ENCODE measurements around the gene ASXL1.

ASXL1 gene

GRCh38 chr20:32449890-32450401 is 91.8 kb downstream of the ASXL1 start:
- DNase-seq (ENCODE audit: low read depth) = no peak
- TF ChIP-seq CTCF (IDR thresholded peaks at IDR 0.05; ENCODE audit: low read depth, low read length, missing control alignments) = no peak
- no peak overlapping the region for H3K4me3 ChIP-seq (ENCODE audit: low read depth, low read length)

GRCh38 chr20:32450484-32451061 is 92.4 kb downstream of the ASXL1 start:
- no peak overlapping the region for H3K4me3 ChIP-seq (ENCODE audit: low read depth, low read length)
- TF ChIP-seq CTCF (IDR thresholded peaks at IDR 0.05; ENCODE audit: low read depth, low read length, missing control alignments) = no peak
- DNase-seq (ENCODE audit: low read depth) = no peak

GRCh38 chr20:32451340-32451681 is 93.2 kb downstream of the ASXL1 start:
- no peak for TF ChIP-seq CTCF (IDR thresholded peaks at IDR 0.05; ENCODE audit: low read depth, low read length, missing control alignments)
- H3K4me3 ChIP-seq (ENCODE audit: low read depth, low read length) = no peak overlapping the region
- DNase-seq (ENCODE audit: low read depth) = no peak

- no peak overlapping the region for H3K4me3 ChIP-seq (ENCODE audit: low read depth, low read length)
- no peak for DNase-seq (ENCODE audit: low read depth)
- no peak for TF ChIP-seq CTCF (IDR thresholded peaks at IDR 0.05; ENCODE audit: low read depth, low read length, missing control alignments)
Measured at GRCh38 chr20:32451682-32452461, 93.7 kb downstream of the ASXL1 start.

GRCh38 chr20:32452776-32453466 is 94.8 kb downstream of the ASXL1 start:
- DNase-seq (ENCODE audit: low read depth) = no peak
- H3K4me3 ChIP-seq (ENCODE audit: low read depth, low read length) = no peak overlapping the region
- TF ChIP-seq CTCF (IDR thresholded peaks at IDR 0.05; ENCODE audit: low read depth, low read length, missing control alignments) = no peak

GRCh38 chr20:32453467-32454163 is 95.5 kb downstream of the ASXL1 start:
- no peak for DNase-seq (ENCODE audit: low read depth)
- TF ChIP-seq CTCF (IDR thresholded peaks at IDR 0.05; ENCODE audit: low read depth, low read length, missing control alignments) = no peak
- H3K4me3 ChIP-seq (ENCODE audit: low read depth, low read length) = no peak overlapping the region
